ENCODE results near the gene TMEM80. TPM values are rescaled to one million over a fixed set of nuclear protein-coding genes. Genes with fewer than 3 reads are reported as not detected.

Gene TMEM80
- total and polyA plus RNA-seq, 9 of the 15 experiments (the other 6 are each of a cell fraction or from before 2014, with no cell fraction given), result 5.1 to 30.1 (median 12.4) TPM

GRCh38 chr11:692824-693414 lies 2.7 kb upstream of the TMEM80 start:
- FAIRE-seq, result no peak
- intact Hi-C loops (cut with micrococcal nuclease), result loop anchor here (10.0 kb wide), 1 partner anchor 138 kb away; no protein-coding TSS in a partner anchor
- TF ChIP-seq ZNF316 (IDR thresholded peaks at IDR 0.05) (peak; percentile 98), FOXA3 (CRISPR knock-in tag; conservative IDR thresholded peaks at IDR 0.05 in 1 of 2, IDR thresholded peaks at IDR 0.05 in 1 of 2) (no peak), MAX (CRISPR knock-in tag; IDR thresholded peaks at IDR 0.05) (no peak; the same call in 1 of the 2 replicates), NCOA6 (IDR thresholded peaks at IDR 0.05) (no peak), SREBF1 (IDR thresholded peaks at IDR 0.05; ENCODE audit: borderline replicate concordance, low read depth, low read length) (no peak), ZNF79 (CRISPR knock-in tag; IDR thresholded peaks at IDR 0.05; ENCODE audit: low read depth) (no peak), NFIC (IDR thresholded peaks at IDR 0.05) (no peak), ZBTB40 (IDR thresholded peaks at IDR 0.05) (peak; percentile 24; the same call in 1 of the 2 replicates), ZBTB40 (CRISPR knock-in tag; IDR thresholded peaks at IDR 0.05) (no peak), MYC (IDR thresholded peaks at IDR 0.05; ENCODE audit: low read depth, low read length) (no peak), MYC (CRISPR knock-in tag; IDR thresholded peaks at IDR 0.05; ENCODE audit: borderline replicate concordance, low read depth) (no peak), TFAP4 (CRISPR knock-in tag; IDR thresholded peaks at IDR 0.05; ENCODE audit: borderline replicate concordance) (peak; percentile 44)

More at GRCh38 chr11:692824-693414, 2.7 kb upstream of the TMEM80 start:
- peaks cover 83% of the 10 kb centered on the region for H3K79me2 ChIP-seq (ENCODE audit: control insufficient read depth, insufficient read depth, low read length)
- 39% methylated on average over 20 of the region's 23 CpGs for WGBS (ENCODE audit: insufficient coverage, low coverage, missing lambda C conversion rate)
- DNase-seq (ENCODE audit: extremely low read depth in 1 of 4, low spot score in 3 of 4), result peak in 1 of 4 experiments; percentile 37
- H3K4me2 ChIP-seq (ENCODE audit: insufficient read depth, low read length), result peak overlapping the region; percentile 89
- peaks cover 36 to 70% of the 10 kb centered on the region in 2 experiments for H3K4me1 ChIP-seq (replicated peaks in 1 of 2; ENCODE audit: control insufficient read depth in 2 of 2, insufficient read depth in 2 of 2, low read length in 2 of 2)
- peak overlapping the region; percentile 74 for H3K27ac ChIP-seq (ENCODE audit: extremely low read depth, low read depth, low read length)
- peaks cover 6% of the 10 kb centered on the region for H4K20me1 ChIP-seq (replicated peaks; ENCODE audit: control insufficient read depth, insufficient read depth, low read length)
- BruUV-seq (replicated peaks), result TSS peak; percentile 51
- peaks cover 4% of the 10 kb centered on the region for H3K9me1 ChIP-seq (ENCODE audit: control insufficient read depth, insufficient read depth, low read length)
- no peaks in the 10 kb centered on the region for H3K27me3 ChIP-seq (ENCODE audit: control insufficient read depth in 2 of 2, insufficient read depth in 2 of 2, low read length in 2 of 2)
- no peaks in the 10 kb centered on the region for H3K9me3 ChIP-seq (replicated peaks; ENCODE audit: control insufficient read depth, insufficient read depth, low read depth, low read length)
- in situ Hi-C loops (cut with MboI), result no loop called here
- ChIA-PET CTCF (ENCODE audit: low intra/inter-chr PET ratio) (no interaction called here), POLR2A (interaction anchor here (0.6 to 2.6 kb wide), 9 partner anchors 9 to 426 kb away, joined by 3 to 19 read pairs (median 3); partner anchors contain the start of gene TALDO1)
- peak overlapping the region; percentile 92 to 96 for H3K9ac ChIP-seq (ENCODE audit: insufficient read depth in 1 of 2, low read depth in 2 of 2, low read length in 2 of 2)
- H3K36me3 ChIP-seq (ENCODE audit: control insufficient read depth, insufficient read depth, low read length), result peaks cover 32% of the 10 kb centered on the region; the same call in 2 of the 3 replicates
- no peak for ATAC-seq
- peak overlapping the region; percentile 98 for H3K4me3 ChIP-seq
- no peak overlapping the region for H2AFZ ChIP-seq (ENCODE audit: low read depth, low read length)
